ENCODE data around the gene CFAP107. TPM values are rescaled to one million over a fixed set of nuclear protein-coding genes. Genes with fewer than 3 reads are reported as not detected.
"Not testable (repeated sequence)": the region's sequence is repeated elsewhere in the genome, so short reads cannot be mapped to it uniquely, and the experiment has no call there.

CFAP107 gene
- total RNA-seq, result not detected

- peak; percentile 37 for DNase-seq
Measured at GRCh38 chr1:12745992-12746323, at the start of gene CFAP107. TSS of gene CFAP107 (plus strand) at chr1:12746200. CDS start at chr1:12746431, 231 bp downstream.

GRCh38 chr1:12696658-12697057 is 49.3 kb upstream of the CFAP107 start:
- no peak for DNase-seq

- DNase-seq, result no peak
Measured at GRCh38 chr1:12697397-12697796, 48.6 kb upstream of the CFAP107 start.

- no peak for DNase-seq
Measured at GRCh38 chr1:12703821-12704451, 42.1 kb upstream of the CFAP107 start.

- DNase-seq, result no peak
Measured at GRCh38 chr1:12706061-12706460, 39.9 kb upstream of the CFAP107 start.

GRCh38 chr1:12708396-12709090 is 37.5 kb upstream of the CFAP107 start:
- no peak for DNase-seq

GRCh38 chr1:12709091-12709491 is 36.9 kb upstream of the CFAP107 start:
- no peak for DNase-seq

GRCh38 chr1:12709696-12710095 is 36.3 kb upstream of the CFAP107 start:
- no peak for DNase-seq

GRCh38 chr1:12711536-12711935 is 34.5 kb upstream of the CFAP107 start:
- DNase-seq, result no peak

GRCh38 chr1:12712076-12712475 is 33.9 kb upstream of the CFAP107 start:
- no peak for DNase-seq

- DNase-seq, result no peak
Measured at GRCh38 chr1:12712929-12713328, 33.1 kb upstream of the CFAP107 start.

- DNase-seq, result not testable (repeated sequence)
Measured at GRCh38 chr1:12713651-12714050, 32.3 kb upstream of the CFAP107 start.

GRCh38 chr1:12714710-12715475 is 31.1 kb upstream of the CFAP107 start:
- no peak for DNase-seq

- no peak for DNase-seq
Measured at GRCh38 chr1:12715896-12716437, 30.0 kb upstream of the CFAP107 start, which contains the start of gene AADACL3. TSS of gene AADACL3 (plus strand) at chr1:12716110. CDS start at chr1:12716177, 67 bp downstream.

- no peak for DNase-seq
Measured at GRCh38 chr1:12717301-12717838, 28.6 kb upstream of the CFAP107 start.

- DNase-seq, result no peak
Measured at GRCh38 chr1:12722626-12723025, 23.4 kb upstream of the CFAP107 start.

- DNase-seq, result no peak
Measured at GRCh38 chr1:12728391-12728790, 17.6 kb upstream of the CFAP107 start.

GRCh38 chr1:12730156-12730555 is 15.8 kb upstream of the CFAP107 start:
- DNase-seq, result no peak

GRCh38 chr1:12731084-12731483 is 14.9 kb upstream of the CFAP107 start:
- DNase-seq, result not testable (repeated sequence)

GRCh38 chr1:12734651-12735050 is 11.3 kb upstream of the CFAP107 start:
- no peak for DNase-seq

GRCh38 chr1:12738934-12739333 is 7.1 kb upstream of the CFAP107 start:
- no peak for DNase-seq

- no peak for DNase-seq
Measured at GRCh38 chr1:12739613-12740012, 6.4 kb upstream of the CFAP107 start.

- DNase-seq, result no peak
Measured at GRCh38 chr1:12741946-12742345, 4.1 kb upstream of the CFAP107 start.
